Keratinocyte (primary cell): Measurements from ENCODE around the gene PCDHGA6.

Experiments
- CTCF ChIP-seq, 3 experiments: IDR thresholded peaks in 1 of 3; conservative IDR thresholded peaks in 1 of 3; optimal IDR thresholded peaks in 1 of 3; 2 replicates in 2 of 3; 3 replicates in 1 of 3; pipeline versions ENCODE3 to v1.5.1; 2011; ENCODE audit warnings: low read length in 3 of 3, mild to moderate bottlenecking in 3 of 3, moderate library complexity in 2 of 3, control low read depth in 1 of 3, inconsistent platforms in 1 of 3; ENCODE audit not compliant: insufficient read depth in 2 of 3; ENCODE audit errors: extremely low read depth in 1 of 3
- EZH2 ChIP-seq: IDR thresholded peaks from one replicate; pipeline ENCODE4 v1.6.1; 2012; ENCODE audit warnings: inconsistent platforms, mild to moderate bottlenecking, low read length, moderate library complexity

DNA sequence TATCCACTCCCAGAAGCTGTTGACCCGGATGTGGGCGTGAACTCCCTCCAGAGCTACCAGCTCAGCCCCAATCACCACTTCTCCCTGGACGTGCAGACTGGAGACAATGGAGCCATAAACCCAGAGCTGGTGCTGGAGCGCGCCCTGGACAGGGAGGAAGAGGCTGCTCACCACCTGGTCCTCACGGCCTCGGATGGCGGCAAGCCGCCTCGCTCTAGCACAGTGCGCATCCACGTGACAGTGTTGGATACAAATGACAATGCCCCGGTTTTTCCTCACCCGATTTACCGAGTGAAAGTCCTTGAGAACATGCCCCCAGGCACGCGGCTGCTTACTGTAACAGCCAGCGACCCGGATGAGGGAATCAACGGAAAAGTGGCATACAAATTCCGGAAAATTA lies 19.6 kb downstream of the PCDHGA6 start:
- TF ChIP-seq EZH2 (no peak), CTCF (optimal IDR thresholded peaks at IDR 0.05 in 1 of 3, IDR thresholded peaks at IDR 0.05 in 1 of 3, conservative IDR thresholded peaks at IDR 0.05 in 1 of 3; ENCODE audit: extremely low read depth in 1 of 3, insufficient read depth in 2 of 3, low read length in 3 of 3) (no peak)
